K562 (cell line): ENCODE data around the gene SOX8. TPM values are rescaled to one million over a fixed set of nuclear protein-coding genes. Genes with fewer than 3 reads are reported as not detected.

Experiments
- ATAC-seq: fragments of 200-7000 bp; cut with Tn5 transposase; 3 replicates; pipeline ENCODE4 v1.9.1; 2020; ENCODE audit warnings: moderate library complexity
- BruUV-seq: library from RNA; stranded (reverse); fragments of 400-500 nt; replicated peaks from 2 replicates; lab custom pipeline; 2021; lab: Mats Ljungman, UMichigan
- CTCF ChIA-PET: fragments of 300-600 bp; formaldehyde crosslinking; extraction: SDS; loops from one replicate; lab custom pipeline; 2021; ENCODE audit warnings: low intra/inter-chr PET ratio; lab: Yijun Ruan, JAX
- POLR2A ChIA-PET: fragments of 300-600, 350-650 bp; sonication (Branson Sonifier 250); formaldehyde crosslinking; extraction: SDS; loops from one replicate; lab custom pipeline; 2021; ENCODE audit warnings: antibody characterized with exemption, inconsistent platforms; lab: Yijun Ruan, JAX
- DNase-seq, 4 experiments: peaks; one replicate each; pipeline versions ENCODE4 v3.0.0 to v3.0.0-alpha.2; 2011 to 2018; ENCODE audit warnings: low spot score in 3 of 4, mixed read lengths in 3 of 4; ENCODE audit errors: extremely low read depth in 1 of 4
- FAIRE-seq: peaks from 2 replicates; lab custom pipeline; 2011; peaks lifted over from hg19 to GRCh38; lab: Jason Lieb, UNC
- H2AFZ ChIP-seq: 2 replicates; pipeline ENCODE4 v1.6.0; 2011; ENCODE audit warnings: low read depth, low read length, control low read depth, inconsistent platforms
- H3K27ac ChIP-seq: fragments of 200-600 bp; 3 replicates; pipeline ENCODE4 v1.8.0; 2011; ENCODE audit warnings: low read depth, mild to moderate bottlenecking, control low read depth, inconsistent platforms, low read length, moderate library complexity, mixed read lengths; ENCODE audit errors: extremely low read depth
- H3K27me3 ChIP-seq, 2 experiments: fragments of 300-600 bp in 1 of 2; 2 replicates in 1 of 2; 3 replicates in 1 of 2; pipeline versions ENCODE4 v1.6.0 to v1.8.0; 2011; ENCODE audit warnings: inconsistent platforms in 2 of 2, low read length in 2 of 2, mild to moderate bottlenecking in 1 of 2, mixed read lengths in 1 of 2, moderate library complexity in 1 of 2; ENCODE audit not compliant: control insufficient read depth in 2 of 2, insufficient read depth in 2 of 2
- H3K36me3 ChIP-seq: fragments of 300-600 bp; 3 replicates; pipeline ENCODE4 v1.8.0; 2011; ENCODE audit warnings: mild to moderate bottlenecking, low read length, inconsistent platforms; ENCODE audit not compliant: control insufficient read depth, insufficient read depth
- H3K4me1 ChIP-seq, 2 experiments: fragments of 200-600 bp in 1 of 2; replicated peaks in 1 of 2; 2 replicates in 1 of 2; 3 replicates in 1 of 2; pipeline versions ENCODE4 v1.5.1 to v1.8.0; 2011; ENCODE audit warnings: inconsistent platforms in 2 of 2, low read length in 2 of 2, mild to moderate bottlenecking in 1 of 2, mixed read lengths in 1 of 2, moderate library complexity in 1 of 2; ENCODE audit not compliant: control insufficient read depth in 2 of 2, insufficient read depth in 2 of 2
- H3K4me2 ChIP-seq: 2 replicates; pipeline ENCODE4 v1.6.1; 2011; ENCODE audit warnings: low read length, control low read depth, inconsistent platforms, mixed read lengths; ENCODE audit not compliant: insufficient read depth
- H3K4me3 ChIP-seq: fragments of 200-600 bp; sonication (generic), shearing (Covaris generic); 2 replicates; pipeline ENCODE4 v1.5.1; 2016; ENCODE audit warnings: control low read depth, inconsistent platforms
- H3K79me2 ChIP-seq: fragments of 200-600 bp; 3 replicates; pipeline ENCODE4 v1.8.0; 2011; ENCODE audit warnings: low read length, inconsistent platforms; ENCODE audit not compliant: control insufficient read depth, insufficient read depth
- H3K9ac ChIP-seq, 2 experiments: 2 replicates each; pipeline versions ENCODE4 v1.6.0 to v1.6.1; 2011; ENCODE audit warnings: low read depth in 2 of 2, low read length in 2 of 2, control low read depth in 1 of 2, inconsistent platforms in 1 of 2, mild to moderate bottlenecking in 1 of 2, mixed read lengths in 1 of 2; ENCODE audit not compliant: insufficient read depth in 1 of 2
- H3K9me1 ChIP-seq: one replicate; pipeline ENCODE4 v1.6.0; 2011; ENCODE audit warnings: inconsistent platforms, mild to moderate bottlenecking, low read length, moderate library complexity; ENCODE audit not compliant: control insufficient read depth, insufficient read depth
- H3K9me3 ChIP-seq: replicated peaks from 2 replicates; pipeline ENCODE4 v1.5.1; 2011; ENCODE audit warnings: low read depth, low read length, inconsistent platforms; ENCODE audit not compliant: control insufficient read depth, insufficient read depth
- H4K20me1 ChIP-seq: replicated peaks from 2 replicates; pipeline ENCODE4 v1.6.1; 2011; ENCODE audit warnings: low read length, inconsistent platforms, mixed read lengths; ENCODE audit not compliant: control insufficient read depth, insufficient read depth
- CTBP1 ChIP-seq: fragments of 450-650 bp; IDR thresholded peaks from 2 replicates; pipeline ENCODE4 v1.6.1; 2016; ENCODE audit warnings: borderline replicate concordance
- NFE2 ChIP-seq: IDR thresholded peaks from 2 replicates; pipeline ENCODE4 v1.6.1; 2014; ENCODE audit warnings: antibody characterized with exemption, low read depth
- RCOR1 ChIP-seq, 2 experiments: IDR thresholded peaks; 2 replicates each; pipeline ENCODE4 v1.6.1; 2012; ENCODE audit warnings: low read depth in 2 of 2, low read length in 2 of 2, borderline replicate concordance in 1 of 2, improper control_type of control experiment in 1 of 2
- TRIM28 ChIP-seq: fragments of 450-650 bp; IDR thresholded peaks from 2 replicates; pipeline ENCODE4 v1.6.1; 2017
- ZC3H8 ChIP-seq: fragments of 450-650 bp; IDR thresholded peaks from 2 replicates; pipeline ENCODE4 v1.6.1; 2017
- ZNF764 ChIP-seq: fragments of 250-450 bp; sonication (Bioruptor Pico); IDR thresholded peaks from 2 replicates; pipeline ENCODE4 v1.4.0; 2020; ENCODE audit warnings: low read depth, mild to moderate bottlenecking, moderate library complexity
- WGBS: fragments of 100-300 bp; shearing (Covaris generic); methylation state at CpG from one replicate; pipeline ENCODE4 v1.1.6; 2016; ENCODE audit warnings: low coverage, mixed read lengths; ENCODE audit not compliant: insufficient coverage; ENCODE audit errors: missing lambda C conversion rate; 5-methylcytosine and 5-hydroxymethylcytosine counted together
- in situ Hi-C: fragments of 300-500 bp; cut with MboI; formaldehyde crosslinking; loops from 4 replicates; pipeline ENCODE4 v1.15.0; 2018; ENCODE audit warnings: inconsistent platforms, mixed read lengths
- intact Hi-C: fragments of 100-400 bp; cut with micrococcal nuclease; formaldehyde crosslinking; loops from 2 replicates; pipeline ENCODE4 v1.14.2; 2022
- polyA plus RNA-seq, 8 experiments: library from polyadenylated mRNA; depleted of rRNA in 4 of 8; stranded (reverse) in 5 of 8; unstranded in 3 of 8; fragments of >200 nt; fragmentation: Nextera tagmentation in 2 of 8; fragmentation: Illumina TruSeq in 1 of 8; extraction: Ambion mirVana in 2 of 8; extraction: Trizol in 1 of 8; gene quantifications; 2 replicates each; pipeline versions ENCODE4 v1.2.1 to v1.2.3, GENCODE V29; 2011 to 2014; ENCODE audit warnings: inconsistent platforms in 1 of 8, missing spikeins in 1 of 8
- total RNA-seq, 7 experiments: library from RNA; depleted of rRNA in 6 of 7; stranded (reverse); fragments of >200 nt in 6 of 7; fragmentation: Illumina TruSeq in 2 of 7; extraction: Trizol in 2 of 7; gene quantifications; 2 replicates each; pipeline versions ENCODE4 v1.2.1 to v1.2.3, GENCODE V29; 2011 to 2021; ENCODE audit warnings: low replicate concordance in 1 of 7

SOX8 gene
- total and polyA plus RNA-seq, 9 of the 15 experiments (the other 6 are each of a cell fraction or from before 2014, with no cell fraction given): 0.07 to 0.15 (median 0.15) TPM; not detected in 6

- Histone ChIP-seq H3K36me3 (no peaks in the 10 kb centered on the region), H2AFZ (no peak overlapping the region), H3K9ac (peak overlapping the region in 1 of 2 experiments; percentile 5; a peak in 1 of 4 replicates), H3K27me3 (peaks cover 56 to 94% of the 10 kb centered on the region in 2 experiments), H3K4me3 (no peak overlapping the region), H4K20me1 (peaks cover 24% of the 10 kb centered on the region), H3K4me1 (peaks cover 0 to 12% of the 10 kb centered on the region in 2 experiments; a peak in 1 of 5 replicates), H3K9me3 (no peaks in the 10 kb centered on the region), H3K27ac (no peak overlapping the region), H3K9me1 (no peaks in the 10 kb centered on the region), H3K79me2 (no peaks in the 10 kb centered on the region), H3K4me2 (no peak overlapping the region)
- FAIRE-seq: no peak
- no peak for ATAC-seq
- in situ Hi-C loops (no loop called here), intact Hi-C loops (no loop called here)
- ChIA-PET CTCF (no interaction called here), POLR2A (no interaction called here)
- TF ChIP-seq ZNF764 (CRISPR knock-in tag): no peak
- no peak for DNase-seq
- BruUV-seq: no TSS peak
- 17% methylated on average over 21 of the region's 21 CpGs for WGBS
These were observed 48.7 kb upstream of the SOX8 start for GRCh38 chr16:932831-933330.

GRCh38 chr16:933581-933980 lies 48.0 kb upstream of the SOX8 start:
- no TSS peak for BruUV-seq
- POLR2A ChIA-PET: no interaction called here
- DNase-seq (no peak), ATAC-seq (no peak), FAIRE-seq (no peak)
- Histone ChIP-seq H4K20me1 (peaks cover 28% of the 10 kb centered on the region), H3K4me1 (peaks cover 0 to 17% of the 10 kb centered on the region in 2 experiments; a peak in 1 of 5 replicates), H3K36me3 (no peaks in the 10 kb centered on the region), H3K4me3 (no peak overlapping the region), H3K27me3 (peaks cover 62 to 96% of the 10 kb centered on the region in 2 experiments), H3K9me3 (no peaks in the 10 kb centered on the region), H3K4me2 (no peak overlapping the region), H3K27ac (no peak overlapping the region), H3K9me1 (no peaks in the 10 kb centered on the region), H2AFZ (no peak overlapping the region), H3K9ac (0 out of 4 replicates have a peak overlapping the region, but pooled peaks of 1 of the 2 experiments have one; percentile 45), H3K79me2 (no peaks in the 10 kb centered on the region)
- intact Hi-C loops: no loop called here
- in situ Hi-C loops: no loop called here
- CTCF ChIA-PET: no interaction called here
- TF ChIP-seq NFE2 (no peak), TRIM28 (no peak), ZC3H8 (no peak), CTBP1 (no peak), RCOR1 (IDR thresholded peaks at IDR 0.05; ENCODE audit: borderline replicate concordance in 1 of 2, low read depth in 2 of 2, low read length in 2 of 2) (no peak)
- 1% methylated on average over 12 of the region's 15 CpGs for WGBS
